GM21786 (cell line): ENCODE measurements around the gene LRIT3.

Source experiments
- ATAC-seq: cut with Tn5 transposase; IDR thresholded peaks from one replicate; pipeline ENCODE4 v1.9.1; 2021; ENCODE audit not compliant: unreplicated experiment

LRIT3 gene

DNA sequence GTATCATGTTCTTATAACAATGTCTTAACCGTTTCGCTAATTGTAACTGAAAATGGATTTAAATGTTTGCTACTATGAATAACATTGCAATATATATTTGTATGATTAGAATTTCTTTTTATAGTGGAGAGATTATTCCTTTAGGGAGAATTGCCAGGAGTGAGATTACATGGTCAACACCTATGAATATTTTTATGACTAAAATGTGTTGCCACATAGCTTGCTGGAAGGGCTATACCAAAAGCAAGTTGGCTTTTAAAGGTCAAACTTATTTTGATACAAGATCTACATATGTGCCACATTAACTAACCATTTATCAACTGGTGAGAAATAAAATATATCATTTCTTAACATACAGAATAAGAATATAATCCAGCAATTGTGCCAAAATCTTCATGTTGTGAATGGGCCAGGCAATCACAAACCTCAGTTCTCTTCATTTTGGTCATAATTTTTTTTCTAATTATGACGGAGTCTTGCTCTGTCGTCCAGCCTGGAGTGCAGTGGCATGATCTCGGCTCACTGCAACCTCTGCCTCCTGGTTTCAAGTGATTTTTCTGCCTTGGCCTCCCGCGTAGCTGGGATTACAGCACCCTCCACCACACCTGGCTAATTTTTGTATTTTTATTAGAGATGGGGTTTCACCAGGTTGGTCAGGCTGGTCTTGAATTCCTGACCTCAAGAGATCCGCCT, 54.8 kb downstream of the LRIT3 start:
- ATAC-seq = no peak

DNA sequence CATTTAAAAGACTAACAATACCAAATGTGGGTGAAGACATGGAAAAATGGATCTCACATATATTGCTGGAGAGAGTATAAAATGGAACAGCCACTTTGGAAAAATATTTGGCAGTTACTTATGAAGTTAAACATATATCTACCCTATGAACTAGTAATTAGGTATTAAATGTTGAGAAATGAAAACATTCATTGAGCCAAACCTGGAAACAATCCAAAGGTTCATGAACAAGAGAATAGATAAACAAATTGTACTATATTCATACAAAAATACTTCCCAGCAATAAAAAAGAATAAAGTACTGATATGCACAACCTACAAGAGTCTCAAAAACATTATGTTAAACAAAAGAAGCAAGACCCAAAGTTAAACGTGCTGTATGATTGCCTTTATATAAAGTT, 60.8 kb downstream of the LRIT3 start:
- ATAC-seq = no peak

GRCh38 chr4:109910256-109910655, 62.3 kb downstream of the LRIT3 start:
- ATAC-seq = no peak

DNA sequence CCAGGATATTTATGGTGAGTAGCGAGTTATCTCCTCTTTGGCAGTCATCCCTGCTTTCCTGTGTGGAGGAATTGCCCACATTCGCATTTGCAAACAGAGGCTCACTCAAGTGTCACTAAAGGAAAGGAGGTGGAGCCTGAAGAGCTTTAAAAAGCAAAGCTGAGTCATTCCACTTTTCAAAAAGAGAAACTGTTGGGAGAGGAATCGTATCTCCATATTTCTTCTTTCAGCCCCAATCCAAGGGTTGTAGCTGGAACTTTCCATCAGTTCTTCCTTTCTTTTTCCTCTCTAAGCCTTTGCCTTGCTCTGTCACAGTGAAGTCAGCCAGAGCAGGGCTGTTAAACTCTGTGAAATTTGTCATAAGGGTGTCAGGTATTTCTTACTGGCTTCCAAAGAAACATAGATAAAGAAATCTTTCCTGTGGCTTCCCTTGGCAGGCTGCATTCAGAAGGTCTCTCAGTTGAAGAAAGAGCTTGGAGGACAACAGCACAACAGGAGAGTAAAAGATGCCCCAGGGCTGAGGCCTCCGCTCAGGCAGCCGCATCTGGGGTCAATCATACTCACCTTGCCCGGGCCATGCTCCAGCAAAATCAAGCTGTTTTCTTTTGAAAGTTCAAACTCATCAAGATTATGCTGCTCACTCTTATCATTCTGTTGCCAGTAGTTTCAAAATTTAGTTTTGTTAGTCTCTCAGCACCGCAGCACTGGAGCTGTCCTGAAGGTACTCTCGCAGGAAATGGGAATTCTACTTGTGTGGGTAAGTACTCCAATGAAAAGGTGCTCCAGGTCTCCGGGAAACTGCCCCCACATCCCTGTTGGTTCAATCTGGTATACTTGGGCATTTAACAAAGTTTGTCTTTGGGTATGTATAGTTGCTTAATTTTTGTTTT, 65.0 kb downstream of the LRIT3 start, which contains the start of gene EGF:
Gene EGF (plus strand): TSS at position 178 of the 890 bp plus-strand sequence. CDS start 453 bp downstream, at position 631.
- no peak for ATAC-seq

GRCh38 chr4:109913596-109914241, 65.8 kb downstream of the LRIT3 start:
- ATAC-seq = no peak

- ATAC-seq = no peak
Observed at GRCh38 chr4:109914322-109914721, 66.4 kb downstream of the LRIT3 start.

GRCh38 chr4:109915385-109916026, 67.6 kb downstream of the LRIT3 start:
- ATAC-seq = no peak

GRCh38 chr4:109916027-109916409, 68.1 kb downstream of the LRIT3 start:
- no peak for ATAC-seq

DNA sequence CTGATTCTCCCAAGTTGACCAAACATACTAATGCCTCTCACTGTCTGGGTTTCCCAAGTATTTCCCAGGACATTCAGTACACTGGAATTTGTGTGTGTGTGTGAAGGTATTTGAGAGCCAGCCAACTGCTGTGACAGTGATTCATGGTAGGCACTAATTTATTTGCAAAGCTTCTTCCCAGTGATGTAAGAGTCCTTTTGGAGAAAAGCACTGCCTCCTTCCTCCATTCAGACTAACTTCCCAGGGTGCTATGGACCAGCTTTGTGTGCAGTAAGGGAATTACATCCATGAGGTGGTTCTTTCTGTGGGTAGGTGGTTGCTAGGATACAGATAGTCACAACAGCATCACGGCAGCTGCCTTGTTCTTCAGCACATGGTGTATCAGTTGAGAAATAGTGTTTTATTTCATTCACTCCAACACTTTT, 73.5 kb downstream of the LRIT3 start:
- ATAC-seq = no peak
